ENCODE data around the gene MYLK.
"Not testable (repeated sequence)": the region's sequence is repeated elsewhere in the genome, so short reads cannot be mapped to it uniquely, and the experiment has no call there.

Gene MYLK

GRCh38 chr3:123741041-123741511 is 143.1 kb downstream of the MYLK start:
- DNase-seq: no peak

- DNase-seq: no peak
These were observed 143.7 kb downstream of the MYLK start for GRCh38 chr3:123740391-123740822.

GRCh38 chr3:123739754-123740153 is 144.4 kb downstream of the MYLK start:
- DNase-seq: peak; percentile 20

GRCh38 chr3:123739106-123739505 is 145.0 kb downstream of the MYLK start:
- no peak for DNase-seq

DNA sequence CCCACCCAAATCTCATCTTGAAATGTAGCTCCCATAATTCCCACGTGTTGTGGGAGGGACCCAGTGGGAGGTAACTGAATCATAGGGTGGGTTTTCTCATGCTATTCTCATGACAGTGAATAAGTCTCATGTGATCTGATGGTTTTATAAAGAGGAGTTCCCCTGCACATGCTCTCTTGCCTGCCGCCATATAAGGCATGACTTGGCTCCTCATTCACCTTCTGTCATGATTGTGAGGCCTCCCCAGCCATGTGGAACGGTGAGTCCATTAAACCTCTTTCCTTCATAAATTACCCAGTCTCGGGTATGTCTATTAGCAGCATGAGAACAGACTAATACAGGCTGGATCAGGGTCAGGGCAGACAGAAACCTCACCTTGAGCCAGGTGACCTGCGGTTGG is 145.6 kb downstream of the MYLK start:
- not testable (repeated sequence) for DNase-seq

GRCh38 chr3:123737168-123737567 is 147.0 kb downstream of the MYLK start:
- DNase-seq: no peak

GRCh38 chr3:123735456-123735855 is 148.7 kb downstream of the MYLK start:
- DNase-seq: no peak

- DNase-seq: no peak
These were observed 149.6 kb downstream of the MYLK start for GRCh38 chr3:123734527-123734902.

DNA sequence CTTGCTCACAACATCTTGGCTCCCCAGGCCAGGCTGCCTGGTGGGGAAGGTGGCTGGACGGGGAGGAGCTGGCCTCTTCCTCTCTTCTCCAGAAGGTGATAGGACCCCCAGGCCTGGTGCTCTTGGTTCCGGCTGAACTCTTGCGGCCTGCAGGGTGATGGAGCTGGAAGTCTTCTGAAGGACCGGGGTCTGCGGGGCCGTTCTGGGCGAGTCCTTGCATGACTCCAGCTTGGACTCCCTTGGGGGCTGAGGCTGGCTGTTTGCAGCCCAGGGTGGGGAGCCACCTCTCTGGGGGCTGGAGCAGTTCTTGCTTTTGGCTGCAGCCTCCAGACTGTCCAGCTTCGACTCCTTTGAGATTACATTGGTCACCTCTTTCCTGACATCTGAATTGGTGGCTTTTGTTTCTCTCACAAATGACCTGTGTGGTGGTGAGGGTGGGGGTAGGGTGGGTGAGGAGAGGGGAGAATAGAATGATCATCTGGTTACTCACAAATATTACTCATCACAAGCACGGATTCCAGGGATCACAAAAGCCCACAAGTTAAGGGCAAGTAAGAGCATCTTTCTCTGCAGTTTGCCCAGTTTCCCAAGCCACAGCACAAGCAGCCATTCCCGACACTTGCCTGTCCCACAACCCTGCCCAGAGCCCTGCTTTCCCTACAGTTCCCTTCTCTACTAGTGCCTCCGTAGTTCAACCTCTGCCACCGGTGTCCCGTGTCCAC is 150.2 kb downstream of the MYLK start:
- DNase-seq: no peak

- DNase-seq: no peak
These were observed 150.8 kb downstream of the MYLK start for GRCh38 chr3:123733341-123733740.

DNA sequence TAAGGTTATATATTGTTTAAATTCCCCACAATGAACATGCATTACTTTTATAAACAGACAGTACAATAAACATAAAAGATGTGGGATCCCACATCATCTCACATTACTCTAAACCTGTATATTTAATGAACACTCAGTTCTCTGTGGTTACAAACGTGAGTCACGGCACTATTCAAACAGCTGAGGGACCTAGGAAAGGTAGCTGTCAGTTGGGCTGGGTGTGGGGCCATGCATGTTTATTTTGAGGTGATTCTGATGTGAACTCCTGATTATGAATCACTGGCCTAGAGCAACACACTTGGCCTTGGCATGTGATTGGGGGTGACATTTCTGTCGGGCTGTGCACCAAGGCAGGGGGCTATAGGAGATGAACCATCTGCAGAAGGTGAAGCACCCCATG is 151.7 kb downstream of the MYLK start:
- DNase-seq: no peak

DNA sequence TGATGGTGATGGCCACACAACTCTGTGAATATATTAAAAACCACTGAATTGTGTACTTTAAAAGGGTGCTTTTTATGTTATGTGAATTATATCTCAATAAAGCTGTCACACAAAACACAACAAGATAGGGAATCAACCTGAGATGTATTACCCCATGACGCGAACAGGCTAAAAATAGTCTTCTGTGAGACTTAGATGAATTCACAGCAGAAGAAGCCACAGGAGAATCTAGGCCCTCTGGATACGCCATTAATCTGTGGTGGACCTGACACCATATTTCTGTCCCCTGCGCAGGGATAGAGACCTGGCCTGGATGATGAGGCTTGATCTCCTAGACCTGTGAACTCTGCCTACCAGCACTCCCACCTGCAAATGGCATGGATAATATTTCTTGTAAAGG is 153.3 kb downstream of the MYLK start:
- no peak for DNase-seq

DNA sequence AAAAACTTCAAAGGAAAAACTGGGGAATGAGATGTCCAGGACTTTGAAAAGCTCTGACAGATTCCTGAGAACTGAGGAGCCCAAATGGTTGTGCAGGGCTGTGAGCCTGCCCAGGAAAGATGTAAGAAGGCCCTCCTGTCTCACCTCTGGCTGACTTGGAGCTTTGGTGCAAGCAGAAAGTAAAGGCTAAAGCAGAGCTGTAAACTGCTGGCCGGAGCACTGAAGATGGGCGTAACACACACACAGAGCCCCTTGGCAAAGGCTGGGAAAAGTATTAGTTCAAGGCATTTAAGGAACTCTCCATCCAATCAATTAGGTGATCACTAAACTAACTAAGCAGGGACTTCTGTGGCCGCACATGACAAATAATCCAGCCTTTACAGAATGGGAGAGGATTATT is 155.1 kb downstream of the MYLK start:
- no peak for DNase-seq

DNA sequence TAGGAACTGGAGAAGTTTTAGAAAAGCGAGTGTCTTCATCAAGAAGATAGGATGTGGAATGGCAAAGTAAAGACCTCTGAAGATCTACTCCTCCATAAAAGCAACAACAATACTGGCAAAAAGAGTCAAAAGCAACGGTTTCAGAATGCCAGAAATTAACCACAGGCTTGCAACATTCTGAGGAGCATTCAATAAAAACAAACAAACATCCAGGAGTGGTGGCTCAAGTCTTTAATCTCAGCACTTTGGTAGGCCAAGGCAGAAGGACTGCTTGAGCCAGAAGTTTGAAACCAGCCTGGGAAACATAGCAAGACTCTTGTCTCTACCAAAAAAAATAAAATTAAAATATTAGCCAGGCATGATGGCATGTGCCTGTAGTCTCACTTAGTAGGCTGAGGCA is 156.1 kb downstream of the MYLK start:
- DNase-seq: no peak

GRCh38 chr3:123725652-123726400 is 158.3 kb downstream of the MYLK start:
- DNase-seq: no peak

GRCh38 chr3:123724306-123724705 is 159.8 kb downstream of the MYLK start:
- no peak for DNase-seq

- peak; percentile 87 for DNase-seq
These were observed 160.5 kb downstream of the MYLK start for GRCh38 chr3:123723522-123724168.

DNA sequence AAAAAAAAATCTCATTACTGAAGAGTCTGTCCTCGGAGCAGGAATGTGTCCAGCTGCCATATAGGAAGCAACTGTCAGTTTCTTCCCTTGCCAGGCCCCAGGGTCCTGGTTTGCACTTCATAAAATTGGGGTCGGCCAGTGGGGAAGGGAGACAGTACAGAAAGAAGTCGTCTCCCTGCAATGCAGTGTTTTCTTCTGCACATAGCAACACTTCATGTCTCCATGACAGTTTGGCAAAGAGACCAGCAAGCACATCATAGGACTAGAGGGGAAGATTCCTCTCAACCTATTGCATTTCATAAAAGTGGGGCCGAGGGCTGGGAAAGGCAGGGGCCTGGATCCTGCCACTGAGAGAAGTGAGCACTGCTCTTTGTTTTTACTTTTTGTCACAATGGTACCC is 161.1 kb downstream of the MYLK start:
- no peak for DNase-seq

DNA sequence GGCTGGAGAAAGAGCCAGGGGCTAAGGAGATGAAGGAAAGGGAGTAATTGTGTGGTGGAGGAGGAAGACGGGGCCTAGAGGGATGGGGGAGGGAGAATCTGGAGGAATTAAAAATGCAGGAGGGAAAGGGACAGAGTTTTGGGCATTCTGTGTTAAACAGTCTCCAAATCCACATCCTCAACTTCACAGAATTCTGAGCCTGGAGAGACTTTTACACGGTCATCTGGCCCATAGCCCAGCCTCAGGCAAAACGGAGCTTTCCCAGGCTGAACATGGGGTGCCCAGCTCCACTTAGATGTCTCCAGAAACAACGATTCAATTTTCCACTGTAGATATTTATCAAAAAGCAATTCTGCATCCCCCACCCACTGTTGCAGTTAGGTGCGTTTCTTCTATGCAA is 161.7 kb downstream of the MYLK start:
- DNase-seq: no peak

- no peak for DNase-seq
These were observed 162.1 kb downstream of the MYLK start for GRCh38 chr3:123722021-123722420.

DNA sequence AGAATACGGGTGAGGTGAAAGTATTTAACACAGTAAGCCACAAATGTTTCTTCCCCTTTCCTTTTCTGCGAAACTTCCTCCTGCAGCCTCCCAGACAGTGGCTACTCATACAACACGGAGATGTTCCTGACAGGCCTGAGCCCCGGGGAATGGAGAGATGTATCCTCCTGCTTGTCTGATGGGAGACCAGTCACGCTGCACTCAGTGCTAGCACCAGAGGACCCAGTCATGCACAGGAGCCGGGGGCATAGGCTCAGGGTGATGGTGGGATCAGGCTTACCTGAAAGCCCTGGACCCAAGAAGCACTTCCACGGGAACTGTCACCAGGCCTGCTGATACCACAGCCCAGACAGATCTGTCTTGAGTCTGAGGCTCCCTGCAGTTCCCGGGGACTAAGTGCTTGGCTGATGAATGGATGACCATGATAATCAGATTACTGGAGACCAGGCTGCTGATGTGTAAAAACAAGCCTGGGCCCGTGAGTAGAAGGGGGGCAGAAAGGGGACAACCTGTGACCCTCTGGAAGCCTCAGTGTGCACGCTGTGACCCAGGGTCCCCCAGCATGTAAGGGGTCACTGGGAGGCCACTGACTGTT is 162.9 kb downstream of the MYLK start:
- not testable (repeated sequence) for DNase-seq

- DNase-seq: no peak
These were observed 163.5 kb downstream of the MYLK start for GRCh38 chr3:123720638-123721037.

GRCh38 chr3:123719862-123720453 is 164.2 kb downstream of the MYLK start:
- DNase-seq: no peak

Measured in suppressor macrophage treated with lipopolysaccharide for 4 hours (primary cell).